ENCODE measurements around the gene GABRA5.

GABRA5 gene

GRCh38 chr15:26934848-26935247 lies 68.0 kb downstream of the GABRA5 start:
- no peak for DNase-seq

- DNase-seq: no peak
Observed at GRCh38 chr15:26935322-26935721, 68.5 kb downstream of the GABRA5 start.

- no peak for DNase-seq
Observed at GRCh38 chr15:26936502-26936901, 69.6 kb downstream of the GABRA5 start.

GRCh38 chr15:26937134-26937533 lies 70.3 kb downstream of the GABRA5 start:
- no peak for DNase-seq

- no peak for DNase-seq
Observed at GRCh38 chr15:26939398-26939797, 72.5 kb downstream of the GABRA5 start.

- no peak for DNase-seq
Observed at GRCh38 chr15:26941489-26941888, 74.6 kb downstream of the GABRA5 start.

- DNase-seq: no peak
Observed at GRCh38 chr15:26943866-26944265, 77.0 kb downstream of the GABRA5 start.

- no peak for DNase-seq
Observed at GRCh38 chr15:26945046-26945445, 78.2 kb downstream of the GABRA5 start.

GRCh38 chr15:26950001-26950400 lies 83.1 kb downstream of the GABRA5 start:
- no peak for DNase-seq

GRCh38 chr15:26954403-26954802 lies 87.5 kb downstream of the GABRA5 start:
- no peak for DNase-seq

- DNase-seq: no peak
Observed at GRCh38 chr15:26967719-26968269, 100.9 kb downstream of the GABRA5 start.

- DNase-seq: no peak
Observed at GRCh38 chr15:26968806-26969205, 101.9 kb downstream of the GABRA5 start.

- DNase-seq: no peak
Observed at GRCh38 chr15:26970712-26971210, 103.9 kb downstream of the GABRA5 start, which contains the start of gene GABRG3. GABRG3 (plus strand) TSS chr15:26971181.

GRCh38 chr15:26971271-26972018 lies 104.6 kb downstream of the GABRA5 start:
- no peak for DNase-seq

GRCh38 chr15:26972636-26973035 lies 105.8 kb downstream of the GABRA5 start:
- DNase-seq: no peak

GRCh38 chr15:26974120-26974780 lies 107.4 kb downstream of the GABRA5 start:
- no peak for DNase-seq

- DNase-seq: no peak
Observed at GRCh38 chr15:26981492-26981891, 114.6 kb downstream of the GABRA5 start.

GRCh38 chr15:26983822-26984221 lies 117.0 kb downstream of the GABRA5 start:
- no peak for DNase-seq

- DNase-seq: no peak
Observed at GRCh38 chr15:26985050-26985449, 118.2 kb downstream of the GABRA5 start.

- DNase-seq: no peak
Observed at GRCh38 chr15:26996250-26996649, 129.4 kb downstream of the GABRA5 start.

Data from stimulated activated CD4-positive, alpha-beta T cell treated with anti-CD3 and anti-CD28 coated beads, Interleukin-4, amount 100 ng/mL, for 24 hours (primary cell).